Measurements from ENCODE around the gene ATP11A.

Gene ATP11A

DNA sequence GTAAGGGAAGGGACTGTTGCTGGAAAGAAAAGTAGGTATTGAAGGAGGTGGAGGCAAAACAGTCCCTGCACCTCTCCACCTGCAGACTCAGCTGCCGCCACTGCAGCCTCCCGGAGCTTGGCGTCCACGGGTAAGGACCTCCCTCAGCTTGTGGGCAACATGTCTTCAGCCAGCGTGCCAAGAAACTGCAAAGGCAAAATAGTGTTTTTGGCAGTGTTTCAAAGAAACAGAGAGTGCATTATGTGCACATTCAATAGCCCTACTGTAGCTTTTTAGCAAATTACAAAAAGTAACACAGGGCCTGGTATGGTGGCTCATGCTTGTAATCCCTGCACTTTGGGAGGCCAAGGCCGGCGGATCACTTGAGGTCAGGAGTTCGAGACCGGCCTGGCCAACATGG is 57.4 kb downstream of the ATP11A start:
- no peaks in the 10 kb centered on the region for H3K4me1 ChIP-seq (ENCODE audit: low read length)
- H3K27ac ChIP-seq (ENCODE audit: low read length): no peak overlapping the region
- H3K36me3 ChIP-seq (replicated peaks; ENCODE audit: low read depth, low read length): no peaks in the 10 kb centered on the region
- H3K4me3 ChIP-seq (ENCODE audit: low read length): no peak overlapping the region
- H3K9me3 ChIP-seq (ENCODE audit: insufficient read depth, low read length): no peaks in the 10 kb centered on the region
- peaks cover 68% of the 10 kb centered on the region for H4K20me1 ChIP-seq (ENCODE audit: insufficient read depth, low read length)
- no peaks in the 10 kb centered on the region for H3K27me3 ChIP-seq (ENCODE audit: low read depth, low read length)
- H3K9ac ChIP-seq (ENCODE audit: low read length): no peak overlapping the region
- H3K4me2 ChIP-seq (ENCODE audit: low read length): no peak overlapping the region
- H3K79me2 ChIP-seq (ENCODE audit: low read length): peaks cover 60% of the 10 kb centered on the region
- no peak for TF ChIP-seq EZH2phosphoT487 (IDR thresholded peaks at IDR 0.05; ENCODE audit: low read depth)
- TF ChIP-seq, protein P1, sequence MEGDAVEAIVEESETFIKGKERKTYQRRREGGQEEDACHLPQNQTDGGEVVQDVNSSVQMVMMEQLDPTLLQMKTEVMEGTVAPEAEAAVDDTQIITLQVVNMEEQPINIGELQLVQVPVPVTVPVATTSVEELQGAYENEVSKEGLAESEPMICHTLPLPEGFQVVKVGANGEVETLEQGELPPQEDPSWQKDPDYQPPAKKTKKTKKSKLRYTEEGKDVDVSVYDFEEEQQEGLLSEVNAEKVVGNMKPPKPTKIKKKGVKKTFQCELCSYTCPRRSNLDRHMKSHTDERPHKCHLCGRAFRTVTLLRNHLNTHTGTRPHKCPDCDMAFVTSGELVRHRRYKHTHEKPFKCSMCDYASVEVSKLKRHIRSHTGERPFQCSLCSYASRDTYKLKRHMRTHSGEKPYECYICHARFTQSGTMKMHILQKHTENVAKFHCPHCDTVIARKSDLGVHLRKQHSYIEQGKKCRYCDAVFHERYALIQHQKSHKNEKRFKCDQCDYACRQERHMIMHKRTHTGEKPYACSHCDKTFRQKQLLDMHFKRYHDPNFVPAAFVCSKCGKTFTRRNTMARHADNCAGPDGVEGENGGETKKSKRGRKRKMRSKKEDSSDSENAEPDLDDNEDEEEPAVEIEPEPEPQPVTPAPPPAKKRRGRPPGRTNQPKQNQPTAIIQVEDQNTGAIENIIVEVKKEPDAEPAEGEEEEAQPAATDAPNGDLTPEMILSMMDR (IDR thresholded peaks at IDR 0.05; ENCODE audit: low read depth, low read length): no peak
- H2AFZ ChIP-seq (ENCODE audit: low read depth, low read length): no peak overlapping the region

DNA sequence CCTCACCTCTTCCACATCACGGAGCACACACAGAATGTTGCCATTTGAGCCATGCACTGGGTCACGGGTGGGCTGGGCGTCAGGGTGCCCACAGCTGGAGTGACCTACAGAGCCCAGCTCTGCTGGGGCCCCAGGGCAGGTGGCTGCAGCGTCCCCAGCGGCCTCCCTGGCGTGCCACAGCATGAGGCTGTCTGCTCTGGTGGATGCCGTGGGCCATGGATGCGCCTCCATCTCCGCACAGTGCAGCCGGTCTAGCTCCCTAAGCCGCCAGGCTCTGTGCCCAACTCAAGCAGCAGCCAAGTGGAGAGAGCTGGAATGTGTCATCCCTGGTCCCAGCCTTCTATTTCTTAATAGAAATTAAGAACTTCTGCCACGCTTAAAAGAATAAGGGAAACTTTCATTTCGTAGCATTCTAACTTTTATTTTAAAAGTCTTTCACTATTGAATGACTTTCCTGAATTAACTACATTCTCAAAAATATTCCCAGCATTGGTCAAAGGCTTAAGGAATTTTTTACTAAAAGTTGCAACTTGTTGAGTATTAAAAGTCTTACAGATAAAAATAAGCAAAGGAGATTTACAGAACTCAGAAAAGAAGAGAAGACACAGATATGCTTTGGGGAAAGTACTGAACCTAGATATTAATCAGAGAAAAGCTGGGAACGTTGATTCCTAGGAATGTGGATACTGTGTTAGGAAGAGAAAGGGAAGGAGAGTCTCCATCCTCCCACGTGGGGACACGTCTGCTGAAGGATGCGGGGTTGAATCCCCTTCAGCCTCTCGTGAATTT is 59.3 kb downstream of the ATP11A start:
- no peaks in the 10 kb centered on the region for H3K27me3 ChIP-seq (ENCODE audit: low read depth, low read length)
- peaks cover 52% of the 10 kb centered on the region for H3K79me2 ChIP-seq (ENCODE audit: low read length)
- no peak overlapping the region for H2AFZ ChIP-seq (ENCODE audit: low read depth, low read length)
- H3K27ac ChIP-seq (ENCODE audit: low read length): no peak overlapping the region
- no peak overlapping the region for H3K4me3 ChIP-seq (ENCODE audit: low read length)
- no peak for TF ChIP-seq EZH2phosphoT487 (IDR thresholded peaks at IDR 0.05; ENCODE audit: low read depth)
- TF ChIP-seq, protein P1 (IDR thresholded peaks at IDR 0.05; ENCODE audit: low read depth, low read length): no peak
- H3K4me1 ChIP-seq (ENCODE audit: low read length): no peaks in the 10 kb centered on the region
- no peaks in the 10 kb centered on the region for H3K36me3 ChIP-seq (replicated peaks; ENCODE audit: low read depth, low read length)
- peaks cover 64% of the 10 kb centered on the region for H4K20me1 ChIP-seq (ENCODE audit: insufficient read depth, low read length)
- H3K9me3 ChIP-seq (ENCODE audit: insufficient read depth, low read length): no peaks in the 10 kb centered on the region
- H3K4me2 ChIP-seq (ENCODE audit: low read length): no peak overlapping the region
- no peak overlapping the region for H3K9ac ChIP-seq (ENCODE audit: low read length)

DNA sequence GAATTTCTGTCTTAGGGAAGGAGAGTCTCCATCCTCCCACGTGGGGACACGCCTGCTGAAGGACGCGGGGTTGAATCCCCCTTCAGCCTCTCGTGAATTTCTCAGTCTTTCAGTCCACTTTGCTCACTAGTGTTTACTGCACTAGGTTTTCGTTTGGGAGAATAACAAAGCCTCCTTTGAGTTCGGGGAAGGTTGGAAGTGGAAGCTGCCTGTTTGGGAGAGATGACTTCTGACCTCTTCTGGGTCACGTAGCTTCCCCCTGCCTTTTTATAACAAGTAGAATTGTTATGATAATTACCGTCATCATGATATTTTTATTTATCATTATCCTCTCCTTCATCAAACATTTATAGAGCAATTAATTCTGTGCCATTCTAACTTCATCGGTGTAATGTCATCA is 60.7 kb downstream of the ATP11A start:
- H3K79me2 ChIP-seq (ENCODE audit: low read length): peaks cover 43% of the 10 kb centered on the region

DNA sequence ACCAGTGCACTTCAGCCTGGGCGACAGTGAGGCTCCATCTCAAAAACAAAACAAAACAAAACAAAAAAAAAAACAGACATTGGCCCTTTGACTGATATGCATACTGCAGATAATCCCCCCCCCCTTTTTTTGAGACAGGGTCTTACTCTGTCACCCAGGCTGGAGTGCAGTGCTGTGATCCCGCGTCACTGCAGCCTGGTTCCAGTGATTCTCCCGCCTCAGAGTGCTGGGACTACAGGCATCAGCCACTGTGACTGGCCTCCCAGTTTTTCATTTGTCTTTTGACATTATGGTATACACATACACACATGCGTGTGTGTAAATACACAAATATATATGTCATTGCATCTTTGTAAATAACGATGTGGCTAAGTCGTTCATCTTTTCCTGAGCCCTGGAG is 61.8 kb downstream of the ATP11A start:
- H3K36me3 ChIP-seq (replicated peaks; ENCODE audit: low read depth, low read length): no peaks in the 10 kb centered on the region
- TF ChIP-seq EZH2phosphoT487 (IDR thresholded peaks at IDR 0.05; ENCODE audit: low read depth): no peak
- TF ChIP-seq, protein P1 (IDR thresholded peaks at IDR 0.05; ENCODE audit: low read depth, low read length): no peak
- peaks cover 40% of the 10 kb centered on the region for H3K79me2 ChIP-seq (ENCODE audit: low read length)
- H2AFZ ChIP-seq (ENCODE audit: low read depth, low read length): no peak overlapping the region
- H3K9ac ChIP-seq (ENCODE audit: low read length): no peak overlapping the region
- no peak overlapping the region for H3K4me3 ChIP-seq (ENCODE audit: low read length)
- H3K27ac ChIP-seq (ENCODE audit: low read length): no peak overlapping the region
- no peaks in the 10 kb centered on the region for H3K4me1 ChIP-seq (ENCODE audit: low read length)
- H4K20me1 ChIP-seq (ENCODE audit: insufficient read depth, low read length): peaks cover 57% of the 10 kb centered on the region
- no peaks in the 10 kb centered on the region for H3K9me3 ChIP-seq (ENCODE audit: insufficient read depth, low read length)
- H3K4me2 ChIP-seq (ENCODE audit: low read length): no peak overlapping the region
- no peaks in the 10 kb centered on the region for H3K27me3 ChIP-seq (ENCODE audit: low read depth, low read length)

More for the DNA sequence above, 60.7 kb downstream of the ATP11A start:
- H3K9ac ChIP-seq (ENCODE audit: low read length): no peak overlapping the region
- H3K4me2 ChIP-seq (ENCODE audit: low read length): no peak overlapping the region
- no peak overlapping the region for H3K27ac ChIP-seq (ENCODE audit: low read length)
- H3K4me3 ChIP-seq (ENCODE audit: low read length): no peak overlapping the region
- H2AFZ ChIP-seq (ENCODE audit: low read depth, low read length): no peak overlapping the region
- H3K27me3 ChIP-seq (ENCODE audit: low read depth, low read length): no peaks in the 10 kb centered on the region
- TF ChIP-seq, protein P1 (IDR thresholded peaks at IDR 0.05; ENCODE audit: low read depth, low read length): no peak
- no peak for TF ChIP-seq EZH2phosphoT487 (IDR thresholded peaks at IDR 0.05; ENCODE audit: low read depth)
- H3K4me1 ChIP-seq (ENCODE audit: low read length): no peaks in the 10 kb centered on the region
- peaks cover 62% of the 10 kb centered on the region for H4K20me1 ChIP-seq (ENCODE audit: insufficient read depth, low read length)
- no peaks in the 10 kb centered on the region for H3K36me3 ChIP-seq (replicated peaks; ENCODE audit: low read depth, low read length)
- H3K9me3 ChIP-seq (ENCODE audit: insufficient read depth, low read length): no peaks in the 10 kb centered on the region
